Cardiac septum (tissue), 1 donor: ENCODE data around the gene CPA2. TPM values are rescaled to one million over a fixed set of nuclear protein-coding genes. Genes with fewer than 3 reads are reported as not detected.

Source experiments
- DNase-seq: peaks from one replicate; pipeline ENCODE4 v3.0.0-alpha.2; 2020; ENCODE audit warnings: low spot score
- intact Hi-C: fragments of 100-400 bp; cut with DNase I; formaldehyde crosslinking; loops from one replicate; pipeline ENCODE4 v1.14.0; 2022
- total RNA-seq: library from RNA; stranded (reverse); fragmentation: NEBNext Ultra II Directional; extraction: Animal tissue kit (Norgen Biotek cat#: 25700); gene quantifications from one replicate; pipeline ENCODE4 v1.2.1, GENCODE V29; 2021
- donor health status: DM: no; HTN: no; CAD: no.

The CPA2 gene
- total RNA-seq, 1 donor from 2014 or later: not detected

- no peak for DNase-seq
- intact Hi-C loops: loop anchor here (5.0 to 10.0 kb wide), 2 partner anchors 75 to 168 kb away; partner anchors contain the start of gene CEP41
These were observed 10.4 kb downstream of the CPA2 start for GRCh38 chr7:130276796-130277762.

- DNase-seq: no peak
- intact Hi-C loops: loop anchor here (5.0 to 10.0 kb wide), 2 partner anchors 74 to 167 kb away; partner anchors contain the start of gene CEP41
These were observed 11.3 kb downstream of the CPA2 start for GRCh38 chr7:130277763-130278643.

- no peak for DNase-seq
- intact Hi-C loops: loop anchor here (5.0 to 10.0 kb wide), 2 partner anchors 73 to 166 kb away; partner anchors contain the start of gene CEP41
These were observed 12.2 kb downstream of the CPA2 start for GRCh38 chr7:130278860-130279259.

GRCh38 chr7:130279286-130279685 lies 12.6 kb downstream of the CPA2 start:
- no peak for DNase-seq
- intact Hi-C loops: loop anchor here (5.0 to 10.0 kb wide), 2 partner anchors 73 to 166 kb away; partner anchors contain the start of gene CEP41

GRCh38 chr7:130279906-130280305 lies 13.2 kb downstream of the CPA2 start:
- intact Hi-C loops: loop anchor here (5.0 to 10.0 kb wide), 2 partner anchors 72 to 165 kb away; partner anchors contain the start of gene CEP41
- no peak for DNase-seq

- intact Hi-C loops: no loop called here
These were observed 14.6 kb downstream of the CPA2 start for GRCh38 chr7:130281260-130281659.

GRCh38 chr7:130286881-130287280 lies 20.2 kb downstream of the CPA2 start:
- DNase-seq: no peak
- intact Hi-C loops: no loop called here

More at GRCh38 chr7:130281260-130281659, 14.6 kb downstream of the CPA2 start:
- DNase-seq: no peak

- no peak for DNase-seq
- intact Hi-C loops: no loop called here
These were observed 21.5 kb downstream of the CPA2 start for GRCh38 chr7:130288168-130288567.

GRCh38 chr7:130288829-130289228 lies 22.2 kb downstream of the CPA2 start:
- intact Hi-C loops: no loop called here
- DNase-seq: no peak

GRCh38 chr7:130289478-130289877 lies 22.8 kb downstream of the CPA2 start:
- DNase-seq: no peak
- intact Hi-C loops: no loop called here

GRCh38 chr7:130290745-130291144 lies 24.1 kb downstream of the CPA2 start:
- no peak for DNase-seq
- intact Hi-C loops: no loop called here

- DNase-seq: no peak
- intact Hi-C loops: no loop called here
These were observed 26.1 kb downstream of the CPA2 start, which contains the start of gene CPA4 for GRCh38 chr7:130292682-130293257. Gene CPA4, plus strand, starts transcription at chr7:130293161. Its CDS starts 20 bp downstream, at chr7:130293181.

GRCh38 chr7:130293521-130293920 lies 26.9 kb downstream of the CPA2 start:
- intact Hi-C loops: no loop called here
- DNase-seq: no peak

- intact Hi-C loops: no loop called here
- no peak for DNase-seq
These were observed 27.7 kb downstream of the CPA2 start for GRCh38 chr7:130294314-130294713.

GRCh38 chr7:130296221-130296951 lies 29.7 kb downstream of the CPA2 start:
- intact Hi-C loops: no loop called here
- no peak for DNase-seq

GRCh38 chr7:130297628-130298543 lies 31.2 kb downstream of the CPA2 start:
- DNase-seq: no peak
- intact Hi-C loops: no loop called here

- intact Hi-C loops: no loop called here
- no peak for DNase-seq
These were observed 32.1 kb downstream of the CPA2 start for GRCh38 chr7:130298544-130299326.
